ENCODE measurements around the gene RAD17.

DNA sequence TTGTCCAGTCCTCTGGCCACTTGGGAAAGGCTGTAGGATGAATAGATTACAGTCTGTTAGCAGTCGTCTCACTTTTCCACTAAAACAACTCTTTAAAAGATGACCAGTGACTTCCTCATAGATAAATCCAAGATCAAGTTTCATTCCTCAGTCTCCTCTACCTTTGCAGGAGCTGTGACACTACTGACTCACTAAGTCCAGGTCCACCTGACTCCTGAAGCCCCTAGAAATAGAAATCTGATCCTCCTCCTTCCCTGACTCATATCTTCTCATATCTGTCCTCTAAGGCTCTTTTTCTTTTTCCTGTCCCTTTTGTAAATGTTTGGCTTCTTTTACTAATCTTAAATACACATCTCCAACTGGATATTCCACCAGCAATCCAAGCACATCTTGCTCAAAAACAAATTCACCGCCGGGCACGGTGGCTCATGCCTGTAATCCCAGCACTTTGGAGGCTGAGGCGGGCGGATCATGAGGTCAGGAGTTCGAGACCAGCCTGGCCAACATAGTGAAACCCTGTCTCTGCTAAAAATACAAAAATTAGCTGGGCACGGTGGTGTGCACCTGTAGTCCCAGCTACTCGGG is 39.6 kb upstream of the RAD17 start:
- TF ChIP-seq, protein P1, sequence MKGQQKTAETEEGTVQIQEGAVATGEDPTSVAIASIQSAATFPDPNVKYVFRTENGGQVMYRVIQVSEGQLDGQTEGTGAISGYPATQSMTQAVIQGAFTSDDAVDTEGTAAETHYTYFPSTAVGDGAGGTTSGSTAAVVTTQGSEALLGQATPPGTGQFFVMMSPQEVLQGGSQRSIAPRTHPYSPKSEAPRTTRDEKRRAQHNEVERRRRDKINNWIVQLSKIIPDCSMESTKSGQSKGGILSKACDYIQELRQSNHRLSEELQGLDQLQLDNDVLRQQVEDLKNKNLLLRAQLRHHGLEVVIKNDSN (IDR thresholded peaks at IDR 0.05): no peak
- TF ChIP-seq, protein P2, sequence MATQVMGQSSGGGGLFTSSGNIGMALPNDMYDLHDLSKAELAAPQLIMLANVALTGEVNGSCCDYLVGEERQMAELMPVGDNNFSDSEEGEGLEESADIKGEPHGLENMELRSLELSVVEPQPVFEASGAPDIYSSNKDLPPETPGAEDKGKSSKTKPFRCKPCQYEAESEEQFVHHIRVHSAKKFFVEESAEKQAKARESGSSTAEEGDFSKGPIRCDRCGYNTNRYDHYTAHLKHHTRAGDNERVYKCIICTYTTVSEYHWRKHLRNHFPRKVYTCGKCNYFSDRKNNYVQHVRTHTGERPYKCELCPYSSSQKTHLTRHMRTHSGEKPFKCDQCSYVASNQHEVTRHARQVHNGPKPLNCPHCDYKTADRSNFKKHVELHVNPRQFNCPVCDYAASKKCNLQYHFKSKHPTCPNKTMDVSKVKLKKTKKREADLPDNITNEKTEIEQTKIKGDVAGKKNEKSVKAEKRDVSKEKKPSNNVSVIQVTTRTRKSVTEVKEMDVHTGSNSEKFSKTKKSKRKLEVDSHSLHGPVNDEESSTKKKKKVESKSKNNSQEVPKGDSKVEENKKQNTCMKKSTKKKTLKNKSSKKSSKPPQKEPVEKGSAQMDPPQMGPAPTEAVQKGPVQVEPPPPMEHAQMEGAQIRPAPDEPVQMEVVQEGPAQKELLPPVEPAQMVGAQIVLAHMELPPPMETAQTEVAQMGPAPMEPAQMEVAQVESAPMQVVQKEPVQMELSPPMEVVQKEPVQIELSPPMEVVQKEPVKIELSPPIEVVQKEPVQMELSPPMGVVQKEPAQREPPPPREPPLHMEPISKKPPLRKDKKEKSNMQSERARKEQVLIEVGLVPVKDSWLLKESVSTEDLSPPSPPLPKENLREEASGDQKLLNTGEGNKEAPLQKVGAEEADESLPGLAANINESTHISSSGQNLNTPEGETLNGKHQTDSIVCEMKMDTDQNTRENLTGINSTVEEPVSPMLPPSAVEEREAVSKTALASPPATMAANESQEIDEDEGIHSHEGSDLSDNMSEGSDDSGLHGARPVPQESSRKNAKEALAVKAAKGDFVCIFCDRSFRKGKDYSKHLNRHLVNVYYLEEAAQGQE (IDR thresholded peaks at IDR 0.05; ENCODE audit: low read depth): no peak
- no peak for TF ChIP-seq YY1 (IDR thresholded peaks at IDR 0.05; ENCODE audit: low read depth)
- TF ChIP-seq, protein P3, sequence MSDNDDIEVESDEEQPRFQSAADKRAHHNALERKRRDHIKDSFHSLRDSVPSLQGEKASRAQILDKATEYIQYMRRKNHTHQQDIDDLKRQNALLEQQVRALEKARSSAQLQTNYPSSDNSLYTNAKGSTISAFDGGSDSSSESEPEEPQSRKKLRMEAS (IDR thresholded peaks at IDR 0.05): no peak
- TF ChIP-seq NFIC (IDR thresholded peaks at IDR 0.05): no peak
- no peak for TF ChIP-seq TAF1 (IDR thresholded peaks at IDR 0.05; ENCODE audit: low read depth)

All from Ishikawa (cell line).